ENCODE measurements around the gene TBX6.

Gene TBX6

DNA sequence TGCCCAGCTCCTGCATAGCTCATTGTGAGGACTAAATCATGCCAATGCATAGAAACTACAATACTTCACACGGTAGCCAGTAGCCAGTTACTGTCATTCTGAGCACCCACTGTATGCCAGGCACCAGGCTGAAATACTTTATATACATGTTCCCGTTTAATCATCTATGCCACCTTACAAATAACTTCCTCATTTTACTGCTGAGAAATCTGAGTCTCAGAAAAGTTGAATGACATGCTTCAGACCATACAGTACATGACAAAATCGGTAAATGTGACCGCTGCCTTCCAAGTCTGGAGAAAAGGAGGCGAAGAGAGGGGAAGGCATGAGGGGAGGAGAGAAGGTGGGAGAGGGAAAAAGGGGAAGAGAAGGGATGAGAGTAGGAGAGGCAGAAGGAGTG lies 51.5 kb downstream of the TBX6 start:
- DNase-seq (ENCODE audit: low read depth in 2 of 3, low spot score in 1 of 3), result no peak
